ENCODE results near the gene ZFAND2A. TPM values are rescaled to one million over a fixed set of nuclear protein-coding genes. Genes with fewer than 3 reads are reported as not detected.

The ZFAND2A gene, protein sequence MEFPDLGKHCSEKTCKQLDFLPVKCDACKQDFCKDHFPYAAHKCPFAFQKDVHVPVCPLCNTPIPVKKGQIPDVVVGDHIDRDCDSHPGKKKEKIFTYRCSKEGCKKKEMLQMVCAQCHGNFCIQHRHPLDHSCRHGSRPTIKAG
- total RNA-seq (2014; rRNA removed; shearing (Covaris generic)) = 28.4 and 29.2 TPM in 2 replicates

DNA sequence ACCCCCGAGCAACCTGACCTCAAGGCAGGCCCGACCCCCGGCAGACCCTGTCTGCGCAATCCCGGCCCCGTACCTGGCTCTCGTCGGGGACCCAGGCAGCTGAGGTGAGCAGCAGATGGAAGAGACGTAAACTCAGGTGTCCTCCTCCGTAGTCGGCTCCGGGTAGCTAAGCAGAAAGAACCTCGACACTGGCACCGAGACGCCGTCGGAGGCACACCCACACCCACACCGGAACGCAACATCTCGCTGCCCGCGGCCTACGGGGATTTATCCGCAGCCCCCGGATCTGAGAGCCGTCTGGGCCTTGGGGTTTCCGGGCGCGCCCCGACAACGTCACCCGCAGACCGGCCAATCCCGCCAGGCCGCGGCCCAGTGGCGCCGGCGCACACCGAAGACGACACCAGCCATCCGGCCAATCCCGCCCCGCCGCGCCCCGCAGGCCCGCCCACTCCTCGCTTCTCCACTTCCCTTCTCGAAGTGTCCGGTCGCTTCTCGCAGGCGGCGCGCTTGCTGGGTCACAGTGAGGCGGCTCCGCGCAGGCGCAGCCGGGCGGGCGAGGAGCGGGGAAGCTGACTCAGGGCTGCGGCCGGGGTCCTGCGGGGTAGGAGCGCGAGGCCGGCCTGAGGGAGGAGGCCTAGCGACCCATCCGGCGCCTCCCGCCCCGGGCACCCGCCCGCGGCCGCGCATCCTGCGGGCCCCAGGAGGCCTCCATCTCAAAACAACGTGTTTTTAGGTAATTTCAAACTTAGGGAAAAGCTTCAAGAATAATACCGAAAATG is at the start of gene ZFAND2A:
ZFAND2A (minus strand) TSS at position 306 of the 779 bp plus-strand sequence. CDS start 1,984 bp downstream, outside the sequence.

Other genes starting within 250 kb of the ZFAND2A start
- 1.2 and 5.7 TPM in 2 replicates for gene ADAP1, start 205.5 kb downstream of the ZFAND2A start, total RNA-seq (2014; rRNA removed; shearing (Covaris generic))
- 13.1 and 14.7 TPM in 2 replicates for gene COX19, start 184.6 kb downstream of the ZFAND2A start, total RNA-seq (2014; rRNA removed; shearing (Covaris generic))
- not detected in 2 replicates for gene CYP2W1, start 177.0 kb downstream of the ZFAND2A start, total RNA-seq (2014; rRNA removed; shearing (Covaris generic))
- 1.7 and 1.8 TPM in 2 replicates for gene GPR146, start 115.7 kb downstream of the ZFAND2A start, total RNA-seq (2014; rRNA removed; shearing (Covaris generic))
- 0.30 and 0.48 TPM in 2 replicates for gene GPER1, start 72.1 kb downstream of the ZFAND2A start, total RNA-seq (2014; rRNA removed; shearing (Covaris generic))
- gene UNCX, start 72.7 kb upstream of the ZFAND2A start, total RNA-seq (2014; rRNA removed; shearing (Covaris generic)) = not detected in 2 replicates